GM19240 (cell line): ENCODE results near the gene ARHGEF4.
"Not testable (repeated sequence)": the region's sequence is repeated elsewhere in the genome, so short reads cannot be mapped to it uniquely, and the experiment has no call there.

Source experiments
- DNase-seq: peaks from one replicate; pipeline ENCODE4 v3.0.0; 2011; ENCODE audit warnings: low spot score; ENCODE audit not compliant: insufficient read length

The ARHGEF4 gene

GRCh38 chr2:130882111-130882690 lies 45.5 kb downstream of the ARHGEF4 start:
- DNase-seq = no peak

DNA sequence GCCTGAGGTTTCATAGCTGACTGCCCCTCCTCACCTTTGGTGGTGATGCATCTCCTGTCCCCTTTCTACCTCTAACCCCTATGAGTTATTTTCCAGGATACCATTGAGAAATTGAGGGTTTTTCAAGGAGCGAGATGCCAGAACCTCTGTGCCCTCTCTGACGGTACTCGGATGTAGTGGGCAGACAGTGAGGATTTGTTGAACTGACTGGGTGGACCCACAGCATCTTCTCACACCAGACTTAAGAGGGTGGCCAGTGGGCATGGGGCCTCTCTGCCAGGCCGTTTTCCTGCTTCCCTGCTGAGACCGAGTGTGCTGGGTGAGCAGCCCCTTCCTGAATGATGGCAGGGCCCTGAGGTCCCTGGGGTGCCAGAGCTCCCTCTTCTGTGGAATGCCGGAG lies 46.3 kb downstream of the ARHGEF4 start:
- DNase-seq = no peak

- DNase-seq = no peak
Measured at GRCh38 chr2:130883496-130883895, 46.8 kb downstream of the ARHGEF4 start.

- DNase-seq = no peak
Measured at GRCh38 chr2:130884013-130884412, 47.3 kb downstream of the ARHGEF4 start.

DNA sequence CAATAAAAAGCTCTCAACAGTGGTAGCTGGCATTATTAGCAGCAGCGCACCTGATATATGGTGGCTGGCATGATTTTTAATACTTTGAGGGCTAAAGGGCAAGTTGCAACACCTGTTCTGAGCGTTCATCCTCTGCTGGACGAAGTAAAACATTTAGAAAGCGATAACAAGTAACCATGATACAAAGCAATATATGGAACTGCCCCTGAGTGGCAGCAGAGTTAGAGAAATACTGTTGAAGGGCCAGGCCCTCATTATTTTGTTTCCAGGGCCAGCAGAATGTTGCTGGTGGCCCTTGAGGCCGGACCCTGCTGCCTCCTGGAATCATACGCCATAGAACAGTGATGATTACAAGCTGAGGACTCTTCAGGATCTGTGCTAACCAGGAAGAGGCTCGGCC lies 47.8 kb downstream of the ARHGEF4 start:
- DNase-seq = no peak

GRCh38 chr2:130887643-130888042 lies 50.9 kb downstream of the ARHGEF4 start:
- no peak for DNase-seq

- DNase-seq = no peak
Measured at GRCh38 chr2:130890941-130891669, 54.4 kb downstream of the ARHGEF4 start.

- DNase-seq = no peak
Measured at GRCh38 chr2:130891966-130892365, 55.3 kb downstream of the ARHGEF4 start.

DNA sequence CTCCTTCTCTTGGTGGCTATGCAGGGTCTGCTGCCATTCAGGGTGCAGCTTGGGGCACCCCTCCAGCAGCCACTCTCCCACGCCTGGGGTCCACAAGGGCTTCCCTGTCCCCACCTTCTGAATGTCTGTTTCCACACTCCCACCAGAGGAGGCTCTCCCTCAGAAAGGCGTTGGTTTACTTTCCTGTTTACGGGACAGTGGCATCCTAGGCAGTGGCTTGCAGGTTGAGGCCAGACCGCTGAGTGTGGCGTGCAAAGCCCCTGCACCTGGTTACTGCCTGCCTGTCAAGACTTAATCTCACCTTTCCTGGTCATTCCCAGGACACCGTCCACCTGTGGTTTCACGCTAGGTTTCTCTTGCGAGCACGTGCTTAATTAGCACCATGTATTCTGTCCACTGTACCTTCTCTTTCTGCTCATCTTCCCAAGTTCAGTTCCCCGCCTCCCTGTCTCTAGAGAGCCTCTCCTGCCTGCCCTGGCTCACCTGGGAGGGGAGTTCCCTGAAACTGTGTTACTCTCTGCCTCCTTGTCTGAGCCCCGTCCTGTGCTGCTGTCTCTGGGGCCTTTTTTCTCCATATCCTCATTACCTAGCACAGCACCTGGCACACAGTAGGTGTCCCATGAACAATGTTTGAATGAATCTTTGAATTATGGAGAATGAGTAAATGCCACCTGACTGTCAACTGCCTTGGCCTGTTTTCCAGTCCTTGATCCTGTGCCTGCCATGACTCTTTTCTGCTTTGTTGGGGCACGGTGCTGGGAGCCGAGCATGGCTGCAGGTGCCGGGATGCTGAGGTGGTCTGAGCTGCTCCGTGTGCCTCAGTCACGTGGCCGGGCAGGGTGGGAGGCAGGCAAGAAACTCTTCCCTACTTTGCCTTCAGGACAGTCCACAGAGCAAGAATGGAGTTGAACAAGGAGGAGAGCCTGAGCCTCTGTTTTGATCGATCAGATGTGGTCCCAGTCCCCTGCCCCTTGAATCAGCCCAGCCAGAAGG lies 56.4 kb downstream of the ARHGEF4 start:
- no peak for DNase-seq

- DNase-seq = no peak
Measured at GRCh38 chr2:130894326-130894942, 57.7 kb downstream of the ARHGEF4 start.

DNA sequence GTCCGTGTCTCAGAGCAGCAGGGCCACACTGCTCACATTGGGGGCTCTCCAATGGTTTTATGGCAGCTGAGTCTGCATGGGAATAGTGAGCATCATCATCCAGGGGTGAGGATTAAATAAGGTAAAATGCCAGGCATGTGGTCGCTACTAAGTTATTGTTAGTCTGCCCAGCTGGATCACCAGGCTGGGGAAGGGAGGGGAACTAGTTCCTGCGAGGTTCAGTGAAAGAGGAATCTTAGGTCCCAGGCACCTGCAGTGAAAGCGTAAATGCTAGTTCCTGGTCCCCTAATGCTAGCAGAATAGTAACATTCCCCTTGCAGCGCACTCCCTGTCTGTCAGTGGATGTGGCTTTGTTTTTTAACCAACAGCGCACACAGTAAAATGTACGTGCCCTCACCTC lies 60.1 kb downstream of the ARHGEF4 start:
- no peak for DNase-seq

DNA sequence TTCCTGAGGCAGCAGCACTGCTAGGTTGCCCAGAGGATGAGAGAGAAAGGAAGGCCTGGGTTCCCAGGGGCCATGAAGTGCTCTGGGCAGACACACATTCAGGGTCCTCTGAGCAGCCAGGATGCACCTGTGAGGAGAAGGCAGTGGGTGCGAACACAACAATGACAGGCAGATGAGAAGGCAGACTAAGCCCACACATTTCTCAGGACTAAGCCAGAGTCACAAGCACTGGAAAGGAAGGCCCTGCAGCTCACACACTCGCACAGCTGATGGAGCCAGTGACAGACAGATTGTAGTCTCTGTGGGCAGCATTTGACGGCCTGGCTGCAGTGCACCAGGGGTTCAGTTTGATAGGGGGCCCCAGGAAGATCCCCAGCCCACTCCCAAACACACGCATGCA lies 61.8 kb downstream of the ARHGEF4 start:
- DNase-seq = no peak

DNA sequence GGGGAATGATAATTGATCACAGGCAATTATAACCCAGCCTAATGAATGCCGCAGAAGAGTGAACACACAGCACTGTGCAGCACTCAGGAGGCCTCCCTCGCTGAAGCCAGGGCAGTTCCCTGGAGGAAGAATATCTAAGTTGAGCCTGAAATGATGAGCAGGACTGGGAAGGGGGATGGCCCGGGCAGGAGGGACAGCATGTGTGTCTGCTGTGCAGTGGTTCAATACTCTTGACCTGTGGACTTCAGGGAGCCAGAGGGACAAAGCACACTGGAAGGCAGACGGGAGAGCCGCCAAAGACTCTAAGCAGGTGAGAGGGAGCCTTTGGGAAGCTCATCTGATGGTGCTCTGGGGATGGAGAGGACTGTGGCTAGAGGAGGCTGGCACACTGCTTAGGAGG lies 62.6 kb downstream of the ARHGEF4 start:
- no peak for DNase-seq

DNA sequence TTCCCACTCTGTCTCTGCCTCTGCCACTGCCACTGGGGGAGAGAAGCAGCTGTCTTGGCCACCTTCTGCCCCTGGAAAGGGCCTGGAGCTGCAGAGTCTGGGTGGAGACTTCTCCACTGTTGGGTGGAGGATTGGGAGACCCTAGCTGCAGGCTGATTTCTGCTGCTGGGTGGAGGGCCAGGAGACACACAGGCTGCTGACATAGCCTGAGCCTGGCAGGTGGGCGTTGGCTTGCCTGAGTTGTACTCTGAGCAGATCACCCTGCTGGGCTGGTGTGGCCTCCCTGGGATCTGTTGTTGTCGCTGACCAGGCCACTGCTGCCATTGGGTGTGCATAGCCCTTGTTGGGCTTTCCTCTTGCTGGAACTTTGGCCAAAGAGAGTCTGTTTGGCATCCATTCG lies 64.3 kb downstream of the ARHGEF4 start:
- no peak for DNase-seq

DNA sequence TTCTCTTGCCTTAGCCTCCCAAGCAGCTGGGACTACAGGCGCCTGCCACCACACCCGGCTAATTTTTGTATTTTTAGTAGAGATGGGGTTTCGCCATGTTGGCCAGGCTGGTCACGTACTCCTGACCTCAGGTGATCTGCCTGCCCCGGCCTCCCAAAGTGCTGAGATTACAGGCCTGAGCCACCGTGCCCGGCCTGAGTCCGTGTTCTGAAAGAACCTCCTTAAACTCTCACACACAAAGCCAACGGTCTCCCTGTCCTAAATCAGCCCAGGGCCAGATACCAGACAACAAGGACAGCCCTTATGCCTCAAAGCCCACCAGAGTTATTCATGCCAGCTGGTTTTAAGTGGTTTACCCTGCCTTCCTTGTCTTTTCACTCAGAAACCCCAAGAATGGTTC lies 64.9 kb downstream of the ARHGEF4 start:
- DNase-seq = not testable (repeated sequence)

- no peak for DNase-seq
Measured at GRCh38 chr2:130908832-130909231, 72.1 kb downstream of the ARHGEF4 start.

DNA sequence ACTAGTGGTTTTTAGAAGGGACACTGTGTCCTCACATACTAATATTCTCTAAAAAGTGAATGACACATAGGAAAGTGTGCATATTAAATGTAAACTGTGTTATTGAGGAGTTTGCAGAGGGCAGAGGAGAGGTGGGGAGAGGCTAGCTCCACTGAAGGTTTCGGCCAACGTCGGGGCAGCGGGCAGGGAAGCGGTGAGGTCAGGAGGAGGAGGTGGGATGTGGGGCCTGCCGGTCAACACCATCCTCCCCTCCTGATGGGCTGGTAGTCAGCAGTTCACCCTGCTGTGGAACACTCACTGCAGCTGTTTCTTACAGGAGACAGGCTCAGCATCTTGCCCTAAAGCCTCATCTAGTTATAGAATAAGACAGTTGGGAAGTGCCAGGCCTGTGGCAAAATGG lies 74.2 kb downstream of the ARHGEF4 start:
- DNase-seq = no peak

DNA sequence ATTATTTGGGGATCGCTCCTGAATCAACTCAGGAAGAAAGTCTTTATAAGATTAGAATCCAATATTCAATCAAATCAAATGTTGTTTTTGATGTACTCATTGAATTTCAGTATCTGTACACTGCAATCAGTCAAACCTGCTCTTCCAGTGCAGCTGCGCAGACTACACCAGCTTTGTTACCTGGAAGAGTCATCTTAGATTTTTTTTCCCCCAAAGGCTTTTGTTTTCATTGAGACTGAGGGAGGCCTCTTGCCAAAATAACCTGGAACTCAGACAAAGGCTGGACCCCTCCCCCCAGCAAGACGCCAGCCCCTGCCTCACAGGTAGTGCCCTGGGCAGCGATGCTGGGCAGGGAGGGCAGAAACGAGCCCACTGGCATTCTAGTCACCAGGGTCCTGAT lies 74.8 kb downstream of the ARHGEF4 start:
- DNase-seq = no peak

DNA sequence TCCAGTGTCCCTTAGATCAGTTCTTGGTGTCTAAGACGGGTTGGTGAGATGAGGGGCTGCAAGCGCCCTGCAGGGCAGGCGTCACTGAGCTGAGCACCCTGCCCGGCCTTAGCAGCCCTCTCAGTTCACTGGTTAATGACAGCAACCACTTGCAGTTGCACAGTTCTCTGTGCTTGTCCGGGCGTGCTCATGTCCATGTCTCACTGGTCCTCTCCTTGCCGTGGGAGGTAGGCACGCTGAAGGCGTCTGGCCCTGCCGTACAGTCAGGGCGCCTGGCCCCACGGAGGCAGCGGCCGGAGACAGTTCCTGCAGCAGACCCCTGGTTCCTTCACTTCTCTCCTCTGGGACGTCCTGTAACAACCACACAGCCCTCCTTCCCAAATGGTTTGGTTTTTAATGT lies 75.3 kb downstream of the ARHGEF4 start:
- no peak for DNase-seq

DNA sequence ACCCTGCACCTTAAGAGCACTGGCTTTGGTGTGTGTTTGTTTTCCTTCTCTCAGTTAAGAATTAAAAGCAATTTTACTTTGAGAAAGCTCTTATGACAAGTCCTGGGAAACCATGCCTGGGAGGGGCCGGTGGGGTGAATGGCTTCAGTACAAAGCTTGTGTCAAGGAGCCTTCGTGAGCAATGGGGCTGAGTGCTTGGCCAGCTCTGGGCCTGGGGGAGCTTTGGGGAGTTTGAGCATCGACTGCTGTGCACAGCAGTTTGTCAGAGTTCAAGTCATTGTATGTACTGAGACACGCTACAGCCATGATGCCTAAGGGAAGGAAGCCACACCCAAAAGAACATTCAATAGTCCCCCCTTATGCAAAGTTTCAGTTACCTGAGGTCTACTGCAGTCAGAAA lies 75.8 kb downstream of the ARHGEF4 start:
- DNase-seq = no peak

DNA sequence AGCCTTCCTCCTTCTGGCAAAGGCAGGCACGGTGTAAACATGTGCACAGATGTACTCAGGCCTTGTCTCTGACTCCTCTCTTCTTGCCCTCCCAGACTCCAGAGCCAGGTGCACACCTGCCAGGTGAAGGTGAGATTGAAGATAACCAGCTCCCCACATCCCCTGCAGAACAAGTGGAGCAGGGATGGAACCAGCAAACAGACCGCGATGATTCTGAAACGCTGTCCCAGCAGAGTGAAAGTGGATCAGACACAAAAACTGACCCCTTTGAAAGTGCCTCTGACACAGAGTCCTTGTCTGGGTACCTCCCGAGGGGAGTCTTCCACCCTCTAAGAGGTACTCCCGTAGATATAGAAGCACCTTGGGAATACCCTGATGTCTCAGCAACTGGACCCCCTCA lies 77.2 kb downstream of the ARHGEF4 start:
- no peak for DNase-seq

DNA sequence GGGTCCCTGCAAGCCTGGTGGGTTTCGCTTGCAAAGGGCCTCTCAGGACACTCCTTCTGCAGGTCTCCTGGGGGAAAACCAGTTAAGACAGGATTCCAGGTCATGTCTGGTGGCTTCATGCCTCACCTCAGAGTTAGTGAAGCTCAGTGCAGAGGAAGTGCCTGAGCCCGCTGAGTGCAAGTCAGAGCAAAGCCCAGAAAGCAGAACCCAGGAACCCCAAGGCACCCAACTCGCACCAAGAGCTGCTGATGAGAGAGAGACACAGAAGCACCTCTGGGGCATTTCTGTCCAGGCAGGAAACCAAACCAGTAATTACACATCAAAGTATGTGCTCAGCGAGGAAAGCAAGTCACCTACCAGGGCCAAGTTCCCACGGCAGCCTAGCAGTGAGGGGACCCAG lies 78.4 kb downstream of the ARHGEF4 start:
- no peak for DNase-seq
